Fibroblast of lung (primary cell): ENCODE measurements around the gene TLR1.

Source experiments
- CTCF ChIP-seq, 2 donors: IDR thresholded peaks in 1 of 2; conservative IDR thresholded peaks in 1 of 2; 1 replicate in 1 of 2; 2 replicates in 1 of 2; pipeline ENCODE4 v1.5.1; 2011 to 2012; ENCODE audit warnings: low read length in 2 of 2, control low read depth in 1 of 2, inconsistent platforms in 1 of 2, low read depth in 1 of 2, mild to moderate bottlenecking in 1 of 2
- EZH2 ChIP-seq: IDR thresholded peaks from 2 replicates; pipeline ENCODE4 v1.5.1; 2012; ENCODE audit warnings: low read length, control low read depth, mild to moderate bottlenecking; ENCODE audit errors: missing control alignments

GRCh38 chr4:38846015-38846414 lies 41.4 kb upstream of the TLR1 start:
- TF ChIP-seq EZH2 (no peak), CTCF (conservative IDR thresholded peaks at IDR 0.05 in 1 of 2, IDR thresholded peaks at IDR 0.05 in 1 of 2; ENCODE audit: low read depth in 1 of 2, low read length in 2 of 2) (no peak)
